GM21786 (cell line): ENCODE measurements around the gene TMEM163.

Source experiments
- ATAC-seq: cut with Tn5 transposase; IDR thresholded peaks from one replicate; pipeline ENCODE4 v1.9.1; 2021; ENCODE audit not compliant: unreplicated experiment

TMEM163 gene

DNA sequence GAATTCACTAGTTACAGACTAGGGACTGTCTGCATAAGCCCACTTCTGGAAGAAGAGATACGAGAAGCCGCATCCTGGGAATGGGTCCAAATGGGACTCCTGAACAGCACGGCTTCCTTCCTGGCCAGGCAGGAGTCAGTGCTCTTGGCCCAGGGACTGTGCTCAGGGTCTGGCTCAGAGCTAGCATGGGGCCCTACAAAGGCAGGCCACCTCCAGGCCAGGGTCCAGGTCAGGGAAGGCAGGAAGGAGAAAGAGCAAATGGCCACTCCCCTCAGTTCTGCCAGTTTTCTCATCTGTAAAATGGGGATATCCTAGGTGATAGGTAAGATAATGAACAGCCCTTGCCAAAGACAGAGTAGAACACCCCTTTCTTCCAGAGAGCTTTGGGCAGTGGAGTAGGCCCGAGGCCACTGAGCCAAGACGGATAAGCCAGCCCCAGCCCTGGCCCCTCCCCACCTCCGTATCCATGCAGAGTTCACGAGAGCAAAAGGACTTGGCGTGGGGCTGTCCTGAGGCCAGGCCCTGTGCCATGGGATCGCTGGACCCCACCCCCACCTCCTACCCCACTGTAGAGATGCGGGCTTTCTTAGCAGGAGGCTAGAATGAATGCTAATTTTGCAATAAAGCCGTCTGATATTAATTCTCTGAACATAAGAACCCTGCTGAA is 274.9 kb downstream of the TMEM163 start:
- no peak for ATAC-seq

DNA sequence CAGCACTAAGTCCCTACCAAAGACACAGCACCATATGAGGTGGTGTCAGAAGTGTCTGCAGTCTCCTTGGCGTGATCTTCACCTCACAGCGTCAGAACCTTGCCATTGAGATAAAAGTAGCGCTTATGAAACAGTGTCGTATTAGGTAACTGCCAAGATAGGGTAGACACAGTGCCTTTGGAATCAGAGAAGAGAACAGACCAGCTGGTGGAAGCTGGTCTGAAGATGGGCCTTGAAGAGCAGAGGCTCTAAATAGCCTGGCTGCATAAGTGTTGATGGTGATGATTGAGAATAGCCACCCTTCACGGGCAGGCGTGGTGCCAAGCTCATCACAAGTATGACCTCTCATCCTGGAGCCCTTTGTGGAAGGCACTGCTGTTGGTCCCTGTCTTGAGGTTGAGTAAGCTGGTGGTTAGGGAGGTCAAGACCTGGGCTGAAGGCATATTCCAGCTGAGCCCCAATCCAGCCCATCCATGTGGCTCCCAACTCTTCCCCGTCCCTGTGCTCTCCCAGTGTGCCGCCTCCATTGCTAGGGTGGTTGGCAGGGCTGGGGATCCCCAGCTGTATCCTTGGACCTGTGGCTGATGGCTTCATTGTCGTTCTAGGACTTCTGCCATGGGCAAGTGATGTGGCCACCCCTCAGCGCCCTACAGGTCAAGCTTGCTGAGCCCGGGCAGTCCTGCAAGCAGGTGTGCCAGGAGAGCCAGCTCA is 277.5 kb downstream of the TMEM163 start:
- ATAC-seq = no peak

DNA sequence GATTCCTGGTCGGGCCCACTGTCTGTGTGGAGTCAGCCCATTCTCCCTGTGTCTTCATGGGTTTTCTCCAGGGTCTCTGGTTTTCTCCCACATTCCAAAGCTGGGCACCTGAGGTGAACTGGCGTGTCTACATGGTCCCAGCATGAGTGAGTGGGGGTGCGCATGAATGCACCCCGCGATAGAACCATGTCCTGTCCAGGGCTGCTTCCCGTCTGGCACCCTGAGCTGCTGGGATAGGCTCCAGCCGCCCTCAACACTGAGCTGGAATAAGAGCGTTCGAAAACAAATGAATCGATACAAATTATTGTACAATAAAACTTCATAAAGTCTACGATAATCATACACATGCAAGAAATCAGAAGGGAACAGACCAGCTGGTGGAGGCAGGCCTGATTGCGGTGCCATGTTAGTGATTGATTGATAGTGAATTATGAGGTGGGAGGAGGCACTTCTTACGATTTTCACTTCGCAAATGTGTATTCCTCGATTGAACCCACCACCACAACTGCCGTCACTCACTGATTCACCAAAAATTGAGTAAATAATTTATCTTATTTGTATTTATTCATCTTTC is 278.4 kb downstream of the TMEM163 start:
- no peak for ATAC-seq

DNA sequence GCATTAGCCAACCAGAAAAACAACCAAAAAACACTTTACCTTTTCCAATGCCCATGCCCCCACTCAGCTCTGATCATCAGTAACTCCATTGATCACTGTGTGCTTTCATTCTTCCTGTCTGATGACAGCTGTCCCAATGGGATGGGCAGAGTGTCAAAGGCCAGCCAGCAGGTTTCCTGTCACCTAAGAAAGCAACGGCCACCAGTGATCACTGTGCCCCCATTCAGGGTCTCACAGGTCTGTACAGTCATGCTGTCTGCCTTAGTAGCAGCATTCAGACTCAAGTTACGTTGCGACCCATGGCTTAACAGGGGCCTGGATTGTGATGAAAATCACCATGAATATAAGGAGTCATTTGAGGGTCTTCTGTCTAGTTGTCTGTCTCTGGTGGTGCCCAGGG is 280.4 kb downstream of the TMEM163 start:
- ATAC-seq = no peak

DNA sequence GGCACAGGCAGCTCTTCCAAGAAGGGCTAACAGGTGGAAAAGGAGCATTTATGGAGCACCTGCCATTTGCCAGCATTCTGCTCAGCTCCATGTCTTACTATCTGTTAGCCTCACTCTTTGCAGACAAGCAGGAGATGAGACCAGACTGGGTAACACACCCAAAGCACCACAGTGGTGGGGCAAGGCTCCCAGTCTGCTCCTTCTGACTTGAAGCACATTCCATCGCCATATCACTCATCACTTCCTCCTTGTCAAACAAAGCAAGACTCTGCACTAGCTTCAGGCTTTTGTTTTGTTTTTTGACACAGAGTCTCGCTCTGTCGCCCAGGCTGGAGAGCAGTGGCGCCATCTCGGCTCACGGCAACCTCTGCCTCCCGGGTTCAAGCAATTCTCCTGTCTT is 282.1 kb downstream of the TMEM163 start:
- ATAC-seq = no peak

DNA sequence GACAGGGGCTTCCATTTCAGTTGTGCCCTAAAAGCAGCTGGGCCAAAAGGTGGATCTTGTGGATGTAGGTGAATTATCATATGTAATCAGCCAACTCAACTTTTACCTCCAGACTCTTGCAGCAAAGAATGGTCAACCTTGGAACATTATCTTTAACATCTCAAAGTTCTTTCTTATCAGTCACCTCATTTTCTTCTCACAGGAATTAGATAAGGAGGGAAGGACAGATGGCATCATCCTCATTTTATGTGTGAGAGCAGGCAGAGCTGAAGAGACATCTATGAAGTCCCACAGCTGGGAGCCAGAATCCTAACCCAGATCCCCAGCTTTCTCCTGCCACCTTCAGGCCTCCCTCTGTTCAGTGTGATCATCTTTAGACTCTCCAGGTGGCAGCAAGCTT is 282.9 kb downstream of the TMEM163 start:
- no peak for ATAC-seq

DNA sequence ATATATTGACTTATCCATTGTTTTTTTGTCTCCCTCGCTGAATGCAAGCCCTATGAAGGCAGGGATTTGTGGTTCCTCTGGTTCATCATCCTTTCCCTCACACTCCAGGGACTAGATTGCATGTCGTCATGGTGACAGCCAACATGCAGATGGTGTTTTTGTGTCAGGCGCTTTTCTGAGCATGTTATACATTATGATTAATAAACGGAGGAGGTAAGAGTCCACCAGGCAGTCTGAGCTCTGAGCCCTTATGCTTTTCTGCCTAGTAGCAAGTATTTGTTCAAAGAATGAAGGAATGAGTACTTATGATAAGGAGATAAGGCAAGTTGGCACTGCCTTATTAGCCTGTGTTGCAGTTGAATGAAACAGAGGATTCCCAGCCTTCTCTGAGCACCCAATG is 283.3 kb downstream of the TMEM163 start:
- ATAC-seq = no peak

DNA sequence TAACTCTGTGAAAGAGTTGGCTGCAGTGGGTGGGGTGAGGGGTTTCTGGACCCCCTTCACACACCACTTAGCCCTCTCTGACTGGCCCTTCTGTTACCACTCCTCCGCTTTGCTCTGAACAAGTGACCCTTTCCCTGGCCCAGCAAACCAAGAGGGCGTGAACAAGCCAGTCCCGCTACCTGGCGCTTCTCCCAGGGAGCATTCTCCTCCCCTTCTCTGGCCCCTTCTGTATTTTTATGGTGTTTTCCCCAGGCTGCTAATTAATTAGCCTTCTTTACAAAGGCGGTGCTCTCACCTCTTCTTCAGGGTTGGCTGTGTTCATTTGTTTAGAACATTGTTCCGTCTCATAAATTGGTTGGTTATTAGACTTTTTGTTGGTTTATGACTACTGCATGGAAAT is 284.8 kb downstream of the TMEM163 start:
- ATAC-seq = no peak

DNA sequence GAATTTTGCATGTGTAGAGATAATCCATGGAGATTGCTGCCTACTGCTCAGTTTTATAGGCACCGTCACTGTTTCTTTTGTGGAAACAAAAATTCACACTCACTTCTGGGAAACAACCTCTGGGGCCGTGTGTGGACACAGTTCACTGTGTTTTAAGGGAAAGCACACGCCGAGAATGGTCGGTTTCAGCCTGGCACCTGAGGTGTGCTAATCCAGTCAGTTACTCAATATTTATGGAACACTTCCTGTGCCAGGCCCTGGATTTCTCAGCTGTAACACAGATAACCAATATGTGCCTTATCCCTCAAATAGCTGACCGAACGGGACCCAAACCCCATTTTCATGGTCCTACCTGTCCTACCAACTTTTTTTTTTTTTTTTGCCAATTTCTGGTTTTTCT is 285.3 kb downstream of the TMEM163 start:
- no peak for ATAC-seq

DNA sequence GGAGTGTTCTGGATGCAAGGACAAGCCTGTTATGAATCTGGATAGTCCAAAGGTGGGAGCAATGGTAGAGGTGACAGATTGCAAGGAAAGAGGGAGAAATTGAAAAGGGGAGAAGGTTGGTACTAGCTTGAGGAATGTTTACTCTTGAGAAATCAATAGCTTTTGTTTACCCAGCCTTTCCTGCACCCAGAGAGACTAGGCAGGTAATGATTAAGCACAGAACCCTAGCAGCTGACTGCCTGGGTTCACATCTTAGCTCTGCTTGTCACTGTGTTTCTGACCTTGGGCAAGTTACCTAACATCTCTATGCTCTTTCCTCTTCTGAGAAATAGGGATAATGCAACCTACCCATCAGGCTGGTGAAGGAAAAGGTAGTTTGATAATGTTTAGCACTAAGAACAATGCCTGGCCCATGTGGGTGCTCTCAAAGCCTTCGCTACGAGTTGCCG is 286.3 kb downstream of the TMEM163 start:
- no peak for ATAC-seq

DNA sequence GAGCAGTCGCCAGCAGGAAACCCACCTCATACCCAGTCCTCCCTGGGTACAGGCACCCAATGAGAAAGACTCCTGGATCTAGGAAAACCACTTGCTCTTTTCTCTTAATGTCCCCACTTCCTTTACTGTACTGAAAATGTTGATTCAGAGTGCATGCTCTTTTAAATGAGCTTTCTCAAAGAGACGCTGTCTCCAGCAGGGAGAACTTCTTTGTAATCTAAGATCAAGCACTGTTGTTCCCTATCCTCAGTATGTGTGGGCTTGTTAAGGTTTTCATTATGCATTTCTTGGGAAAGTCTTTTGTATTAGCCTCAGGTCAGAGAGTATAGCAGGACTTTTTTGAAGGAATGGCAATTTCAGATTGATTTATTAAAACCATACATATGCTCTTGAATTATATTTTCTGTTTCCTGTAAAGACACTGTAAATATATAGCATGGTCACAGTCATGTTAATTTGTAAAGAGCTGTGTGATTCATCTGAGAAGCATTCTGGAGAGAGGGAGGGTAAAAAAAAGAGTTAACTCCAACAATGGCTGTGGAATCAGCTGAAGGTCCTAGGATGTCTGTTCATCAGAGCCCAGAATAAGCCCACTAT is 286.9 kb downstream of the TMEM163 start:
- ATAC-seq = no peak

DNA sequence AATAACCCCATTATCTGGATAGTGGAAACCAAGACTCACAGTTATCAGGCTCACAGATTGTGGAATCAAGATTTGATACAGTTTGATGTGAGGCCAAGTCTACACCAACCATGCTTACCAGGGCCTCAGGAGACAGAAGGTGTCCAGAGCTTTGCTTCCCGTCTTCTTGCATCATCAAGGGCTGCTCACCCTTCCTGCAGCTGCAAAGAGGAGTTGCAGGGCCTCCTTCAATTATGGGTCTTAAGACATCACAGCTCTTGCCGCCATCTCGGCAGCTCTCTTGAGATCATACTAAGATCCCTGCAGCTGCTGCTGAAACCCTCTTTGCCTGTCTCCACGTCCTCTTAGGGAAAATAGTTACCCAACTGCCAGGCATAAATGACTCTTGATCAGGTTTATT is 288.9 kb downstream of the TMEM163 start:
- ATAC-seq = no peak

DNA sequence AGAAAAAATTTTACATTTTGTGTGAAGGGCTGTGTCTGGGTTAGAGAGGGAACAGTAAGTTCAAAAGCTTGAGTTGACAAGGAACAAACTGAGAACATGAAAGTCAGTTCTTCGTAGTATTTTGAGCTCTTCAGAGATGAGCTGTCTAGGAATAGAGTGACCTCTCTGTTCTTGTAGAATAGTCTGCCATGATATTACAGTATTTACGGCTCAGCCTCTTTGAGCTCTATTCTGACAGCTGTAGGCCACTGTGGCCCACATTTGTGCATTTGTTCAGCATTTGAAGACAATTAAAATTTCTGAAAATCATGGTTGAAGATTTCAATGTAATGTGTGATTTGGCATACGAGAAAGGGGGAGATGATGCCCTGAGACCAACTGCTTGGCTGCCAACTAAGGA is 292.1 kb downstream of the TMEM163 start:
- ATAC-seq = no peak

DNA sequence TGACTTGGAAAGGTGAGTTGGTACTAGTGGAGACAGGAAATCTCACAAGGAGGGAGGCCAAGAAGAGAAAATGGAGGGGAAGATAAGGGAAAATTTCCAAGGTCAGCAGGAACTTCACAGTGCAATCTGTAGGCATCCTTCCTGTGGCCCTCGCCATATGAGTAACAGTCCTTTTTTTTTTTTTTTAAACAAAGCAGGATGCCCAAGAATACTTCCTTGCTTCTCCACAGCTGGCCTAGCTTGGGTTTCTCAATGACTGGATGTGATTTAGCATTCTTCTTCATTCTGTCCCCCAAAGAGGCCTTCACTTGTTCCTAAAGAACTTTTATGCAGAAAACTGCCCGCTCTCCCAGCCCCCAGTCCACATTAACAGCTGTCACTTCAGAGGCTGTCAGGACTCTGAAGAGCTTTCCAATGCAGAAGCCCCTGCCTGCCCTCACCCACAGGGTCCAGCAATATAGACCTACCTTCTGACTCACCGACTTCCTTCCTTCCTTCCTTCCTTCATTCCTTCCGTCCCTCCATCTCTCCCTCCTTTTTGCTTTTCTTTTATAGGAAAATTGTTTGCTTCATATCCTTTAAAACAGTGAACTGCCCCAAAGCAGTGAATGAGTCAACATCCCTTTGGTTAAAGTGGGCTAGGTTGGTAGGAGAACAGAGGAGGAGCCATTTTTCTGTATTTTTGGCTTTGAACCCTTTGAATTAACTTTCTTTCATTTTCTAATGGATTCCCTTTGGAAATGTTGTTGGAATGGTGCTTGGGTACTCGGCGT is 292.9 kb downstream of the TMEM163 start:
- no peak for ATAC-seq

DNA sequence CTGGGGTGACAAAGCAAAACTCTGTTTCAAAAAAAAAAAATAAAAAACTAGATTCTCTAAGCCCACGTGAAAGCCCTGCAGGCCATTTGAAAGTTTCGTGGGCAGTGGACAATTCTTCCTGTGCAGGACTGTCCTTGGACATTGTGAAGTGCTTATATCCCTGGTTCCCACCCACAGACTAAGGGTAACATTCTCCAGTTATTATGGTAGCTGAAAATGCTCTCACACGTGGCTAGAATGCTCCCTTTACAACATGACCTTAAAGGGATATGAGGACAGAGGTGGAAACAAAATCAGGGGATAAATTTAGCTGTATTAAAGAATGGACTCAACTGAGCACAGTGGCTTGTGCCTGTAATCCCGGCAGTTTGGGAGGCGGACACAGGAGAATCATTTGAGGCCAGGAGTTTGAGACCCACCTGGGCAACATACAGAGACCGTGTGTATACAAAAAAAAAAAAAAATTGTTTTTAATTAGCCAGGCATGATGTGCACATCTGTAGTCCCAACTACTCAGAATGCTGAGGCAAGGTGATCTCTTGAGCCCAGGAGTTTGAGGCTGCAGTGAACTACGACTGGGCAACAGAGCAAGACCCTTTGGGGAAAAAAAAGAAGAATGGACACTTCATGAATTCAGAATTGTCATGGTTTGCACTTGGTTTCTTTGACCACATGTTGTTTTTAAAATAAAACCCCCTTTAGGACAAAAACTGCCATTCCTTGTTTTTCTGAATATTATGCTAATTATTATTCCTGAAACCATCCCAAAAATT is 297.1 kb downstream of the TMEM163 start:
- ATAC-seq = no peak

DNA sequence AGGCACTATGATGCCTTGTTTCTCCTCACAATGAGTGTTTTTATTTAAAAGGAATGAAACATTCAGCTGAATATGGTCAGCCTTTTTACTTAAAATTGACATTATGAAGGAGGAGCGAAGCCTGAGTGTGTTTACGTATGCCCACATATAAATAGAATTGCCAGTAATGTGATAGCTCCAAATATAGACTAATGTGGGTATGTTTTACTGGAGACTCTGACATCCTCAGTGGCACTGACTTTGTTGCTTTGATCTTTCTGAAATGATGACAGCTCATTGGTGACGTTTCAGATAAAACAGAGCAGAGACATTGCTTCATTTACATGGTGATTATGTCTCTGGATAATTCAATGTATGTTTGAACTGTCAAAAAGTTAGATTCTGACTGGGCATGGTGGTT is 297.9 kb downstream of the TMEM163 start:
- no peak for ATAC-seq

DNA sequence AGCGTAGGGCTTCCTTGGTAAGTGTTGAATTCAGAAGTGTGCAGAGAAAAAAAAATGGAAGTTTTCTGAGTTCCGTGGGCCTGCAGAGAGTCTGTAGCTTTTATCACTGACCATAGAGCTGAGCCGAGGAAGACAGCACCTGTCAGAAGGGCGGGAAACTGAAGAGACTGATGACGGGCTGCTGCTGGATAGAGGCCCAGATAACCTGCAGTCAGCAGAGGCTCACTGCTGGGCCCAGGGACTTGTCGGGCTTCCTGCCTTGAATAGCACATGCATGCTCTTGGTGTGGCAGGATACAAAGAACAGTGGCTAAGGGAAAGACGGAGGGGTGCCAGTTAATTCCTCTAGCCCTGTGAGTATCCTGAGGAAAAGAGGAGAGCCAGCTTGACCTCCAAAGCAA is 298.5 kb downstream of the TMEM163 start:
- ATAC-seq = no peak

DNA sequence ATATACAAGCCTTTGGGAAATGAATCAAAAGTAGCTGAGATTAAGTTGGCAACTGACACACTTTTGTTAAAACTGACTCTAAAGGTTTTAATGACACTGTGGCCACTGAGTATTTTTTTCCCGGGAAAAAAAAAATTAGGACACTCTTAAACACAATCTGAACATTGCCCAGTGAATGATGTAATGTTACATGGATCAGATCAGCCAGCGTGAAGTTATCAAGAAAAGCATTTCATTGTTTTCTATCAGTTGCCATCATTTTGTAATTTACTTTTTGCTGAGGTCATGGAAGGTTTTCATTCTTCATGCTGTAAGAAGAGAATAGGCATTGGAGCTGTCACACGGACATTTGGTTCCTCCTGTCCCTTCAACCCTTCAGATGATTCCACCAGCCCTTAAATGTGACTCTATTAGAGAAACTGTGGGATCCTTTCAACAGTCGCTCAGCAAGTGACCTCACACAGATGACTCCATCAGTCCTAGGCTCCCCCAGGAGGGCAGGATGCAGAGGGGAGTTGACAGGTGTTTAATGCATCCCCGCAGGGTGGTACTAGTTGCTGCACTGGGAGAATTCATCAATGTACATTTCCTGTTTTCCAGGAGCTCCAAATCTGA is 300.7 kb downstream of the TMEM163 start:
- ATAC-seq = no peak

DNA sequence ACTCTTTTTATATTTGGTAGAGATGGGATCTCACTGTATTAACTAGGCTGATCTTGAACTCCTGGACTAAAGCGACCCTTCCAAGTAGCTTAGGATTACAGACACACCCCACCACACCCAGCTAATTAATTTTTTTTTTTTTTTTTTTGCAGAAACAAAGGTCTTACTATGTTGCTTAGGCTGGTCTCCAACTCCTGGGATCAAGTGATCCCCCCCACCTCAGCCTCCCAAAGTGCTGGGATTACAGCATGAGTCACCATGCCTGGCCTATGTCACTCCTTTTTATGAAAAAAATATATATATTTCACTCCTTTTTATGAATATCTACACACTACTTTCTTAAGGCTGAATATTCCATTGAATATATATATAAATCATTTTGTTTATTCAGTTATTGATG is 302.2 kb downstream of the TMEM163 start:
- no peak for ATAC-seq

DNA sequence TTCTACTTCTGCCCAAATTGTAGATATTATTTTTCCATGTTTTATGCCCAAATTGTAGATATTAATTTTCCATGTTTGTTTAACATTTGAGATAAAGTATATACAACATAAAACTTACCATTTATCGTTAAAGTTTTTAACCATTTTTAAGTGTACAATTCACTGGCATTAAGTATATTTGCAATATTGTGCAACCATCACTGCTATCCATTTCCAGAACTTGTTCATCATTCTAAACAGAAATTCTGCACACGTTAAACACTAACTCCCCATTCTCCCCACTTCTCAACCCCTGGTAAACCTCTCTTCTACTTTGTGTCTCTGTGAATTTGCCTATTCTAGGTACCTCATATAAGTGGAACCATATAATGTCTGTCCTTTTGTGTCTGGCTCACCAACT is 302.8 kb downstream of the TMEM163 start:
- no peak for ATAC-seq
